PC-9 (cell line): ENCODE data around the gene GANAB. TPM values are rescaled to one million over a fixed set of nuclear protein-coding genes. Genes with fewer than 3 reads are reported as not detected.

ENCODE experiments used
- BruUV-seq: library from RNA; stranded (reverse); fragments of 400-500 nt; replicated peaks from 2 replicates; lab custom pipeline; 2021; lab: Mats Ljungman, UMichigan
- CTCF ChIA-PET: fragments of 300-600 bp; sonication (Branson Sonifier 250); formaldehyde crosslinking; loops from one replicate; lab custom pipeline; 2022; ENCODE audit warnings: antibody characterized with exemption; lab: Charles Lee
- POLR2A ChIA-PET: fragments of 300-600 bp; sonication (Branson Sonifier 250); formaldehyde crosslinking; loops from one replicate; lab custom pipeline; 2022; ENCODE audit warnings: antibody characterized with exemption; ENCODE audit not compliant: unreplicated experiment; lab: Charles Lee
- DNase-seq, 2 experiments: peaks; one replicate each; pipeline versions ENCODE4 v3.0.0 to v3.0.0-alpha.2; 2015 to 2022; ENCODE audit warnings: mixed read lengths in 1 of 2
- H2AFZ ChIP-seq: fragments of 200-600 bp; sonication (generic); 2 replicates; pipeline ENCODE4 v1.8.1; 2017; ENCODE audit warnings: antibody characterized with exemption
- H3F3A ChIP-seq: fragments of 200-600 bp; sonication (generic); 2 replicates; pipeline ENCODE4 v1.8.1; 2017; ENCODE audit warnings: antibody characterized with exemption, mild to moderate bottlenecking, low read depth; ENCODE audit not compliant: insufficient read depth
- H3K27ac ChIP-seq: fragments of 200-600 bp; sonication (generic); 2 replicates; pipeline ENCODE4 v1.6.1; 2016; ENCODE audit warnings: mixed run types
- H3K27me3 ChIP-seq: fragments of 200-600 bp; sonication (generic); 2 replicates; pipeline ENCODE4 v1.6.1; 2016; ENCODE audit warnings: low read depth, mixed run types; ENCODE audit not compliant: insufficient read depth
- H3K36me3 ChIP-seq: fragments of 200-600 bp; sonication (generic); 2 replicates; pipeline ENCODE4 v1.6.1; 2016; ENCODE audit warnings: low read depth, mixed run types
- H3K4me1 ChIP-seq: fragments of 200-600 bp; sonication (generic); replicated peaks from 2 replicates; pipeline ENCODE4 v1.6.1; 2016; ENCODE audit warnings: mixed run types; ENCODE audit not compliant: insufficient read depth
- H3K4me2 ChIP-seq: fragments of 200-600 bp; sonication (generic); 2 replicates; pipeline ENCODE4 v1.6.1; 2017; ENCODE audit warnings: mixed run types
- H3K4me3 ChIP-seq: fragments of 200-600 bp; sonication (generic); 2 replicates; pipeline ENCODE4 v1.6.1; 2016; ENCODE audit warnings: mixed run types
- H3K79me2 ChIP-seq: fragments of 200-600 bp; sonication (generic); 2 replicates; pipeline ENCODE4 v1.6.1; 2017; ENCODE audit warnings: low read depth, mixed run types
- H3K9me2 ChIP-seq: fragments of 200-600 bp; sonication (generic); 2 replicates; pipeline ENCODE4 v1.8.1; 2017; ENCODE audit warnings: mild to moderate bottlenecking; ENCODE audit not compliant: insufficient read depth
- H3K9me3 ChIP-seq: fragments of 200-600 bp; sonication (generic); 2 replicates; pipeline ENCODE4 v1.8.1; 2016; ENCODE audit warnings: low read depth; ENCODE audit not compliant: insufficient read depth
- H4K20me1 ChIP-seq: fragments of 200-600 bp; sonication (generic); 2 replicates; pipeline ENCODE4 v1.8.1; 2017; ENCODE audit not compliant: insufficient read depth
- EZH2 ChIP-seq: fragments of 200-600 bp; sonication (generic); IDR thresholded peaks from 2 replicates; pipeline ENCODE4 v1.8.0; 2017; ENCODE audit warnings: antibody characterized with exemption, low read depth
- intact Hi-C: fragments of 100-400 bp; cut with micrococcal nuclease; formaldehyde crosslinking; loops from one replicate; pipeline ENCODE4 v1.10.0; 2022; ENCODE audit not compliant: unreplicated experiment
- total RNA-seq: library from RNA; stranded (reverse); gene quantifications from 2 replicates; pipeline ENCODE4 v1.2.3, GENCODE V29; 2021
- TF ChIP-seq, protein P1 (sequence below): fragments of 200-600 bp; sonication (generic); conservative IDR thresholded peaks from 2 replicates; pipeline ENCODE4 v1.6.1; 2017; ENCODE audit warnings: mixed run types, antibody characterized with exemption, mild to moderate bottlenecking, moderate library complexity

Gene GANAB
- total RNA-seq, 1 experiment from 2014 or later = 478 TPM

DNA sequence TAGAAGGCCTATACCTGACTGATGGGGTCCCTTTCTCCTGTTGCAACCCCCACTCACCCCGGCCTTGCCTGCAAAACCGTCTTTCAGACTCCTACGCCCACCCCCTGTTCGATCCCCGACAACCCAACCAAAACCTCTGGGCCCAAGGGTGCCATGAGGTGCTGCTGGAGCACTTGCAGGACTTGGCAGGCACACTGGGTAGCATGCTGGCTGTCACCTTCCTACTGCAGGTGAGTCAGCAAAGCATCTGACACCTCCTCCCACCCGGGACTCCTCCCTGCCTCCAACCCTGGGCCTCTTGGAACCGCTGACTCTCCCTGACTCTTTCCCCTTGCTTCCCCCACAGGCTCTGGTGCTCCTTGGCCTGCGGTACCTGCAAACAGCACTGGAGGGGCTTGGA lies 32.1 kb downstream of the GANAB start:
- Histone ChIP-seq H3F3A (peaks cover 47% of the 10 kb centered on the region), H3K79me2 (peaks cover 18% of the 10 kb centered on the region), H3K27me3 (no peaks in the 10 kb centered on the region), H3K9me3 (no peaks in the 10 kb centered on the region), H3K9me2 (no peaks in the 10 kb centered on the region), H4K20me1 (no peaks in the 10 kb centered on the region), H3K36me3 (peaks cover 6% of the 10 kb centered on the region; the same call in 1 of the 2 replicates), H3K4me3 (no peak overlapping the region), H3K27ac (peak overlapping the region; percentile 66), H3K4me1 (peaks cover 35% of the 10 kb centered on the region), H3K4me2 (peak overlapping the region; percentile 57), H2AFZ (no peak overlapping the region)
- TF ChIP-seq, protein P1, sequence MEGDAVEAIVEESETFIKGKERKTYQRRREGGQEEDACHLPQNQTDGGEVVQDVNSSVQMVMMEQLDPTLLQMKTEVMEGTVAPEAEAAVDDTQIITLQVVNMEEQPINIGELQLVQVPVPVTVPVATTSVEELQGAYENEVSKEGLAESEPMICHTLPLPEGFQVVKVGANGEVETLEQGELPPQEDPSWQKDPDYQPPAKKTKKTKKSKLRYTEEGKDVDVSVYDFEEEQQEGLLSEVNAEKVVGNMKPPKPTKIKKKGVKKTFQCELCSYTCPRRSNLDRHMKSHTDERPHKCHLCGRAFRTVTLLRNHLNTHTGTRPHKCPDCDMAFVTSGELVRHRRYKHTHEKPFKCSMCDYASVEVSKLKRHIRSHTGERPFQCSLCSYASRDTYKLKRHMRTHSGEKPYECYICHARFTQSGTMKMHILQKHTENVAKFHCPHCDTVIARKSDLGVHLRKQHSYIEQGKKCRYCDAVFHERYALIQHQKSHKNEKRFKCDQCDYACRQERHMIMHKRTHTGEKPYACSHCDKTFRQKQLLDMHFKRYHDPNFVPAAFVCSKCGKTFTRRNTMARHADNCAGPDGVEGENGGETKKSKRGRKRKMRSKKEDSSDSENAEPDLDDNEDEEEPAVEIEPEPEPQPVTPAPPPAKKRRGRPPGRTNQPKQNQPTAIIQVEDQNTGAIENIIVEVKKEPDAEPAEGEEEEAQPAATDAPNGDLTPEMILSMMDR = no peak
- no peak for TF ChIP-seq EZH2
- peak; percentile 72 to 75 for DNase-seq
- no TSS peak for BruUV-seq
- intact Hi-C loops = loop anchor here (5.0 kb wide), 6 partner anchors 33 to 268 kb away; partner anchors contain the start of genes BSCL2, EEF1G, GANAB and GNG3
- CTCF ChIA-PET = interaction anchor here (0.6 kb wide), 1 partner anchor 239 kb away, joined by 4 read pairs; no protein-coding TSS in a partner anchor
- POLR2A ChIA-PET = no interaction called here

GRCh38 chr11:62613291-62613778 lies 33.1 kb downstream of the GANAB start:
- no peaks in the 10 kb centered on the region for H3K27me3 ChIP-seq
- ChIA-PET POLR2A (interaction anchor here (1.0 kb wide), 1 partner anchor 8 kb away, joined by 3 read pairs; the partner anchor contains the start of gene B3GAT3), CTCF (interaction anchor here (0.7 kb wide), 1 partner anchor 12 kb away, joined by 3 read pairs; no protein-coding TSS in a partner anchor)
- H3K79me2 ChIP-seq = peaks cover 18% of the 10 kb centered on the region
- H3K4me1 ChIP-seq = peaks cover 35% of the 10 kb centered on the region
- H3K9me2 ChIP-seq = no peaks in the 10 kb centered on the region
- peak overlapping the region; percentile 66 for H3K27ac ChIP-seq
- peak overlapping the region; percentile 88 for H3K4me2 ChIP-seq
- peaks cover 6% of the 10 kb centered on the region; the same call in 1 of the 2 replicates for H3K36me3 ChIP-seq
- 0 out of 2 replicates have a peak overlapping the region, but pooled peaks have one; percentile 30 for H2AFZ ChIP-seq
- H4K20me1 ChIP-seq = no peaks in the 10 kb centered on the region
- intact Hi-C loops = loop anchor here (5.0 kb wide), 6 partner anchors 34 to 269 kb away; partner anchors contain the start of genes BSCL2, EEF1G, GANAB and GNG3
- BruUV-seq = no TSS peak
- H3K9me3 ChIP-seq = no peaks in the 10 kb centered on the region
- DNase-seq = no peak
- TF ChIP-seq EZH2 = no peak
- TF ChIP-seq, protein P1 = no peak
- H3F3A ChIP-seq = peaks cover 47% of the 10 kb centered on the region
- H3K4me3 ChIP-seq = peak overlapping the region; percentile 85; the same call in 1 of the 2 replicates

DNA sequence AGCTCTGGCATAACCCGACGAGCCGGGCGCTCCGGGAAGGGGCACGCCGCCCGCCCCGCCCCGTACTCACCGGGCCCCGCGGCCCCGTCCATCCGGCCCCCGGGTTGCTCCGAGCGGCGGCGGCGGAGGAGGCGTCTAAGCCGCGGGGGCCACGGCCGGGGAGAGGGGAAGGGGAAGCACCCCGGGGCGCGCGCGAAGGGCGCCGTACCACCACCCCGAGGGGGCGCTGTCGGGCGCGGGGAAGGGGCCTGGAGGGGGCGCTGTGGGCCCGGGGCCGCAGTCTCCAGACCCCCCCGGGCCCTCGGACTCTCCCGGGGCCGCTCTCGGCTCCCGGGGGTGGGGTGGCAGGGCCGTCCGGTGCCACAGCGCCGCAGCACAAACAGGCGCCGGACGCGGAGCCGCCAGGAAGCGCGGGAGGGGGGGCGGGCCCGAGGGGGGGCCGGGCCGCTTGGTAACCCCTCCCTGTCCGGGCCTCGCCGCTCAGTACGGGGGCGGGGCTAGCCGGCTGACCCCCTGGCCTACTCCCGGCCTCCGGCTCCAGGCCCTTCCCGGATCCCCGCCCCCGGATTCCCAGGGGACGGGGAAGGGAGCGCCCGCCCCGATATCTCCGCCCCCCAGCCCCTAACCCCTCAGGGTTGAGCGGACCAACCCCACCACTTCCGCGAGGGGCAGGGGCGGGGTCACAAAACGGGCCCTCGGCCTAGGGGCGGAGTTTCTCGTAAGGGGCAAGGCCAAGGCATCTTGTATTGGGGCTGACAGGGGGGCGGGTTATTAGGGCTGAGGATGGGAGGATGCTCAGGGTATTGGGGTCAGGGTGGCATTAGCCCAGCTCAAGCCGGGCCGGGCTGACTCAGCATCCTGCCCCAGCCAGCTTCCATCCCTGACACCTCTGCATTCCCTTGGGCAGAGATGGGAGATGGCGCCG lies 33.8 kb downstream of the GANAB start, which contains the start of the genes EML3 and ROM1:
EML3 (minus strand) TSS at position 410 of the 925 bp plus-strand sequence; CDS start at position 92, 318 bp downstream.
ROM1 (plus strand) TSS at position 892 of the 925 bp plus-strand sequence; CDS start at position 917, 25 bp downstream.
- peak; percentile 79 to 93 for DNase-seq
- peaks cover 35% of the 10 kb centered on the region for H3K4me1 ChIP-seq
- peak within 1 kb of the TSS; percentile 88 for H3K4me2 ChIP-seq
- TF ChIP-seq, protein P1 = peak; percentile 87
- no peak for TF ChIP-seq EZH2
- H3K79me2 ChIP-seq = peaks cover 18% of the 10 kb centered on the region
- intact Hi-C loops = loop anchor here (1.0 to 5.0 kb wide), 7 partner anchors 21 to 270 kb away; partner anchors contain the start of genes BSCL2, EEF1G, GANAB and GNG3
- no TSS peak for BruUV-seq
- POLR2A ChIA-PET = interaction anchor here (1.0 kb wide), 1 partner anchor 9 kb away, joined by 3 read pairs; the partner anchor contains the start of gene B3GAT3
- no peaks in the 10 kb centered on the region for H3K9me2 ChIP-seq
- H3K36me3 ChIP-seq = peaks cover 9% of the 10 kb centered on the region; the same call in 1 of the 2 replicates
- peak within 1 kb of the TSS; percentile 66 for H3K27ac ChIP-seq
- H3K27me3 ChIP-seq = no peaks in the 10 kb centered on the region
- H2AFZ ChIP-seq = peak within 1 kb of the TSS; percentile 87
- peaks cover 47% of the 10 kb centered on the region for H3F3A ChIP-seq
- no peaks in the 10 kb centered on the region for H3K9me3 ChIP-seq
- CTCF ChIA-PET = interaction anchor here (1.0 to 1.3 kb wide), 5 partner anchors 9 to 218 kb away, joined by 3 to 12 read pairs (median 4); partner anchors contain the start of genes MTA2 and ZBTB3
- no peaks in the 10 kb centered on the region for H4K20me1 ChIP-seq
- H3K4me3 ChIP-seq = peak within 1 kb of the TSS; percentile 85
